Pulmonary artery endothelial cell (primary cell): ENCODE data around the gene GHRH. TPM values are rescaled to one million over a fixed set of nuclear protein-coding genes. Genes with fewer than 3 reads are reported as not detected.

ENCODE experiments used
- DNase-seq: peaks from one replicate; pipeline ENCODE4 v3.0.0-alpha.2; 2011; ENCODE audit warnings: low read depth, low spot score
- total RNA-seq: library from RNA; depleted of rRNA; stranded (reverse); fragments of >200 nt; gene quantifications from 2 replicates; pipeline ENCODE4 v1.2.3, GENCODE V29; 2014

Gene GHRH
- not detected in 2 replicates for total RNA-seq

DNA sequence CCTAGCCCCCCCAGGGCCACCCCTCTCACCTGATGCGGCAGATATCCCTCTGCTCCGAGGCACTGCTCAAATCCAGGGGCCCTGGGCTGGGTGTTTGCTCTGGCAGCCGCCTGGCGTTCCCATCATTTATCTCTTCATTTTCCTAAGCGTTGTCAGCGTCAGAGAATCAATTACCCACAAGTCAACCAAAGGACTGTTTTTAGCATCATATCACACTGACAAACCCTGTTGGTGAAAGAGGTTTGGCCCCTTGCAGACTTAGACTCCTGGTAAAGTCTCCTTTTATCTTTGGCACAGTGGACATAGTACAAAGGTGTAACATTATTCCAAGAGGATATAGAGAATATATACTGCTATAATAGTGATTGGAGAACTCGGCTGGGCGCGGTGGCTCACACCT lies at the start of gene GHRH:
TSS of gene GHRH (minus strand) at position 101 of the 400 bp plus-strand sequence. CDS start 4,925 bp downstream, outside the sequence.
- DNase-seq: no peak

GRCh38 chr20:37310951-37311350 lies 49.3 kb upstream of the GHRH start:
- DNase-seq: no peak

GRCh38 chr20:37309936-37310590 lies 48.4 kb upstream of the GHRH start:
- DNase-seq: no peak

- no peak for DNase-seq
Observed at GRCh38 chr20:37309290-37309689, 47.7 kb upstream of the GHRH start.

- no peak for DNase-seq
Observed at GRCh38 chr20:37308086-37309050, 46.8 kb upstream of the GHRH start.

GRCh38 chr20:37305839-37306238 lies 44.2 kb upstream of the GHRH start:
- no peak for DNase-seq

DNA sequence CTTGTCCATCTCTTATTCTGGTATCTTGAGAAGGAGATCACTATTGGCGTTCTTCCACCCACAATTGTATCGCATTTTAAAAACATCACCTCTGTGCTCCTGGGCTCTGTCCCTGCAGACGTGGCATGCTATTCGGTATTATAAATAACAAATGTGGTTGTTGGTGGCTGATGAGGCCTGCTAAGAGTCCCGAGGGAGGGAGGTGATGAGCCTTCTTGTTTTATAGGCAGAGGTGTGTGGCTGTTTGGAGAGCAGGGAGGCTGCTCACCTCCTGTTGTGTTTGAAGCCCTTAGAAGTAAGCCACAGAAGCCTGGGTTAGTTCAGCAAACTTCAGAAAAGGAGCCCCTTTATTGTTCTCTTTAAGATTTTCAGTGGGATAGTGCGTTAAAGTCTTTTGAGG lies 43.5 kb upstream of the GHRH start:
- no peak for DNase-seq

- DNase-seq: no peak
Observed at GRCh38 chr20:37303637-37304036, 42.0 kb upstream of the GHRH start.

GRCh38 chr20:37302981-37303380 lies 41.4 kb upstream of the GHRH start:
- no peak for DNase-seq

DNA sequence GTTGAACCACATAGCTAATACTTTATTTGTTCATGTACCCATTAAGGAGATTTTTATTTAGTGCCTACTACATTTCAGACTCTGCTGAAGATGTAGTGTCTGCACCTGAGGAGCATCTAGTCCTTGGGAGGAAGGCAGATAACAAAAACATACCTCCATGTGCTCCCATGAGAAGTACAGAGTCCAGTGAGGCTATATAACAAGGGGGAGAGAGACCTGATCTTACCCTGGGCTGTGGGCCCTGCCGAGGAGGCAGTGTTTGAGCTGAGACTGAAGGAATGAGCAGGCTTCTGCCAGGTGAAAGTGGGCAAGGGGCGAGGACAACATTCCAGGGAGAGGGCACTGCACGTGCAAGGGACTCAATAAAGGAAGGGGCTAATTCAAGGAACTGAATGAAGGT lies 39.9 kb upstream of the GHRH start:
- no peak for DNase-seq

DNA sequence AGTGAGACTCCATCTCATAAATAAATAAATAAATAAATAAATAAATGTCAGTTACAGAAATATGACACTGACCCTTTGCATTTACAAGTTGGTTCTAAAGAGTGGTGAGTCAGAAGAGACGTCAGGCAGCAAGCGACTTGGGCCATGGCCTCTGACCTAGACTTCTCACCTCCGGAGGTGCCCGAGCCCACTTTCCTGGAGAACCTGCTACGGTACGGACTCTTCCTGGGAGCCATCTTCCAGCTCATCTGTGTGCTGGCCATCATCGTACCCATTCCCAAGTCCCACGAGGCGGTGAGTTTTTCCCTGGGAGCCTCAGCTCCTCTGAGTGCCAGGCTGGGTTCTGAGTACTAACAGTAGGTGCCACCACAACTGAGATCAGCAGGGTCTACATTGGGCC lies 39.5 kb upstream of the GHRH start:
- DNase-seq: no peak

- no peak for DNase-seq
Observed at GRCh38 chr20:37299718-37300528, 38.3 kb upstream of the GHRH start.

- DNase-seq: no peak
Observed at GRCh38 chr20:37298190-37298939, 36.8 kb upstream of the GHRH start.

DNA sequence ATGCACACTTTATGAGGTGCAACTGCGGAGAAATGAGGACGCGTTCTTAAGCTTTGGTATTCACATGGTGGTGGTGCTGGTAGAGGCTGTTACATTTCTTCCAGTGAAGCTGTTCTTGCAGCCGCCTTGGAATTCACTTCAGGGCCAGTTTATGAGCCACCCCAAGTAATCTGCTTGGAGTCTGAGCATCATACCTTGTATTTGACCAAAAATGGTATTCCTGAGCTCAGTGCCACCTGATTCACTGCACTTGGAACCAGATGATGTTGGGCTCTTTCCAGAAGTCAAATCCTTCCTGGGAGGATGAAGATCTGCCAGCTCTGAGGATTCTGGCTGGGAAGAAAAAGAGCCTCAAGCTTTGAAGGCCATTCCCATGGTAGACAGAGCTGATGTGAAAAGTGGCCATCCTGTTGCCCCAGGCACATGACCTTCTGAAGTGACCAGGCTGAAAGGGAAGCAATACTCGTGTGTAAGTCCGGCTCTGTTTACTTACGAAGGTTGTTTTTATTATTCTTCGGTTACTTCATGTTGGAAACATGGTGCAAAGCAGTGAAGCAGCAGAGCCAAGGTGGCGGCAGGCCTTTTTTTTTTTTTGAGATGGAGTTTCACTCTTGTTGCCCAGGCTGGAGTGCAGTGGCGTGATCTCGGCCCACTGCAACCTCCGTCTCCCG lies 35.6 kb upstream of the GHRH start:
- no peak for DNase-seq

GRCh38 chr20:37296371-37296770 lies 34.8 kb upstream of the GHRH start:
- DNase-seq: no peak

- no peak for DNase-seq
Observed at GRCh38 chr20:37295595-37295994, 34.0 kb upstream of the GHRH start.

DNA sequence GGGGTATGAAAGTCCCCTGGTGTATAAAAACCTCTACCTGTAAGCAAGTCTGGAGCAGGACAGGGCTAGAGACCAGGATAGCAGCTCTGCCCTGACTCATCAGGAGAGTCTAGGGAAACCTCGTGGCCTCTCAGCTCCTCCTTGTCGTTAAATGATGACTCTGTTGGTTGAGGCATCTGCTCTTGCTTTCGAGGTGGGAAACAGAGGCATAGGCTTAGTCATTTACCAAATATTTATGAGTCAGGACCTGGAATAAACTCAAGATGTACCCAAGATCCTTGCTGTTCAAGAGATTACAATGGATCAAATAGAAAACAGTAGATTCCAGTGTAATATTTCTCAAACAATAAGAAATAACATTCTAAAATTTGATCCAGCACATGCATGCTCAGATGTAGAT lies 33.4 kb upstream of the GHRH start:
- peak; percentile 58 for DNase-seq

DNA sequence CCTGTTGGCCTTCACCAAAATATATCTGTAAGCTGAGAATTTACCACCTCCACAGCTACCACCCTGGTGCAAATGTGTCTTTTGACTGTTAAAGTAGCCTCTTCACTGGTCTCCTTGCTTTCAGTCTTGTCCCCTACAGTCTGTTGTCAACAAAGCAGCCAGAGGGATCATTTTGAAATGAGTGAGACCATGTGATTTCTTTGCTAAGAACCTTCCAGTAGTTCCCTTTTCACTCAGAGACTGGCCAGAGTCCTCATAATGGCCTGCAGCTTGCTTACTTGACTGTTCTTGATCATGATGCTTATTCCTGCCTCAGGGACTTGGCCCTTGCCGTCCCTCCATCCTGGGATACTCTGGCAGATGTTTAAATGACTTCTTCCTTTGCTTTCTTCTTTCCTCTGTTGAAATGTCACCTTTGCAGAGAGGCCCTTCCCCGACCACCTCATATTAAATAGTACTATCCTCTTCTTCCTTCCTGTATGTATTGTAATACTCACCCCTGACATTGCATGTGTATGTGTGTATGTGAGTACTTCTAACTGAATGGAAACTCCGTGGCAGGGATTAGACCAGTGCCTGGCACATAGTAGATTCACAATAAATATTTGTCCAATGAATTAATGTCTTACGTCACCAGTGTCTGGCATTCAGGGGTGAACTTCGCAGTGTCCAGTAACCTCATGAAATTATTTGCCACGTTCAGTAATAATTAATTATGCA lies 32.8 kb upstream of the GHRH start:
- no peak for DNase-seq

DNA sequence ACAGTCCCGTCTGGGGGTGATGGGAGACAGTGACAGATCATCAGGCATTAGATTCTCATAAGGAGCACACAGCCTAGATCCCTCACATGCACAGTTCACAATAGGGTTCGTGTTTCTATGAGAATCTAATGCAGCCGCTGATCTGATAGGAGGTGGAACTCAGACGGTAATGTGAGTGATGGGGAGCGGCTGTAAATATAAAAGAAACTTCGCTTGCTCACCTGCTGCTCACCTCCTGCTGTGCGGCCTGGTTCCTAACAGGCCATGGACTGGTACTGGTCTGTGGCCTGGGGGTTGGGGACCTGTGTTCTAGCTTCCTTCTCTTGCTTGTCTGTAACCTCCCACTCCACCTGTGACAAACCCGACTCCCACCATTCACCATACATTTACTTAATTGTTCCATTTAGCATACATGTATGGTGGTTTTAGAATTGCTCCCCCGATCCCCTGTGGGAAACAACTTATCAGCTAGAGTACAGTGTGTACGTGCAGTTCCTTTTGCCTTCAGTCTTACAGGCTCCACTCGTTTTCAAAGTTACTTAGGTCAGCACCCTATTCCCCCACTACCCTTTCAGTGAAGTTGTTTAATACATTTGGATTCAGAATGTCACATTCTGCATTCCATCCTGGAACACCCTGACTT lies 31.8 kb upstream of the GHRH start:
- DNase-seq: no peak
